Measurements from ENCODE around the gene UBC.

Gene UBC

GRCh38 chr12:124862768-124863415 lies 51.6 kb downstream of the UBC start:
- H3K9ac ChIP-seq (ENCODE audit: low read depth, low read length), result peak overlapping the region; percentile 70
- H3K9me3 ChIP-seq (ENCODE audit: control insufficient read depth, insufficient read depth, low read length), result no peaks in the 10 kb centered on the region
- H3K4me3 ChIP-seq (ENCODE audit: low read depth, low read length), result peak overlapping the region; percentile 77
- H3K4me1 ChIP-seq (ENCODE audit: control insufficient read depth, insufficient read depth, low read length), result peaks cover 3% of the 10 kb centered on the region
- H3K27me3 ChIP-seq (ENCODE audit: control insufficient read depth, insufficient read depth, low read length), result peaks cover 10% of the 10 kb centered on the region
- no peaks in the 10 kb centered on the region for H3K36me3 ChIP-seq (ENCODE audit: control insufficient read depth, insufficient read depth, low read length)

- peak overlapping the region; percentile 77 for H3K4me3 ChIP-seq (ENCODE audit: low read depth, low read length)
- peaks cover 3% of the 10 kb centered on the region for H3K4me1 ChIP-seq (ENCODE audit: control insufficient read depth, insufficient read depth, low read length)
- no peaks in the 10 kb centered on the region for H3K36me3 ChIP-seq (ENCODE audit: control insufficient read depth, insufficient read depth, low read length)
- no peaks in the 10 kb centered on the region for H3K9me3 ChIP-seq (ENCODE audit: control insufficient read depth, insufficient read depth, low read length)
- no peak overlapping the region for H3K9ac ChIP-seq (ENCODE audit: low read depth, low read length)
- H3K27me3 ChIP-seq (ENCODE audit: control insufficient read depth, insufficient read depth, low read length), result peaks cover 10% of the 10 kb centered on the region
Measured at GRCh38 chr12:124861898-124862676, 52.4 kb downstream of the UBC start.
